ENCODE data around the gene CDH20.

Gene CDH20

GRCh38 chr18:61308004-61308403, 25.2 kb upstream of the CDH20 start:
- no peaks in the 10 kb centered on the region for H3K36me3 ChIP-seq (ENCODE audit: control insufficient read depth in 4 of 4, insufficient read depth in 4 of 4, low read length in 3 of 4)
- H3K4me1 ChIP-seq (ENCODE audit: control extremely low read depth in 1 of 4, control insufficient read depth in 4 of 4, insufficient read depth in 4 of 4, low read length in 3 of 4): no peaks in the 10 kb centered on the region
- no peak overlapping the region for H3K27ac ChIP-seq (ENCODE audit: insufficient read depth in 1 of 2, low read depth in 1 of 2, low read length in 2 of 2, poor library complexity in 1 of 2, severe bottlenecking in 2 of 2)
- ChIA-PET POLR2A (no interaction called here), CTCF (no interaction called here)
- H3K27me3 ChIP-seq (replicated peaks in 2 of 5; ENCODE audit: control insufficient read depth in 4 of 5, insufficient read depth in 5 of 5, low read length in 4 of 5): peaks cover 0 to 2% (median 0%) of the 10 kb centered on the region in 5 experiments
- H3K9me3 ChIP-seq (ENCODE audit: control extremely low read depth in 1 of 5, control insufficient read depth in 4 of 5, insufficient read depth in 2 of 5, low read depth in 1 of 5, low read length in 4 of 5): no peaks in the 10 kb centered on the region
- H3K4me3 ChIP-seq (ENCODE audit: control insufficient read depth in 1 of 7, extremely low read depth in 1 of 7, insufficient read depth in 4 of 7, low read depth in 2 of 7, low read length in 6 of 7): no peak overlapping the region
- DNase-seq: no peak
- WGBS (ENCODE audit: insufficient coverage): no CpG with 5 or more reads among the region's 3 CpGs

DNA sequence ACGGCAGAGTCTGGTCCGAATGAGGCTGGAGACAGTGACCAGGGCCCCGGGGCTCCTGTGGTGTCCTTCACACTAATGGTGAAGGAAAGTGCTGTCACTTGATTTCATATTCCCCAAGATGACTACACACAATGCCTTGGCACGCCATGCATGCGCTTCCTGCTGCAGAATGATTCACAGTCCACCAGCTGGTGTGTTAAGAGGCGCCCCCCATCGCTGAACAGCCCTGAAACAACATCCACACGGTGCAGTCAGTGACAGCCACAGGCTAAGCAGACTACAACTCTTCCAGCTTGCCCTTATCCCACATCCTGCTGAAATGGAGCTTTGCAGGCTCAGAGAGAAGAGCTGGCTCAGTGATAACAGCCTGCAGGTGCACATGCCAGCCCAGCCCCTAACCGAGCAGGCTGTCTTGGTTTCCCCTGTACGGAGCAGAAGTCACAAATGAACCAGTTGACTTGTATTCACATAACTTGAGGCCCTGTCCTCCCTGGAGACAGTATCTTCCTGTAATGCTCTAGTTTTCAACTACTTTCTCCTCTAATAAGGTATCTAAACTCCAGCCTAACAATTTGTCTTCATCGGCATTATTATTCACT, 24.3 kb upstream of the CDH20 start:
- no peaks in the 10 kb centered on the region for H3K36me3 ChIP-seq (ENCODE audit: control insufficient read depth in 4 of 4, insufficient read depth in 4 of 4, low read length in 3 of 4)
- ChIA-PET POLR2A (no interaction called here), CTCF (no interaction called here)
- 82% methylated on average over 10 of the region's 11 CpGs for WGBS (ENCODE audit: insufficient coverage)
- H3K27ac ChIP-seq (ENCODE audit: insufficient read depth in 1 of 2, low read depth in 1 of 2, low read length in 2 of 2, poor library complexity in 1 of 2, severe bottlenecking in 2 of 2): no peak overlapping the region
- H3K9me3 ChIP-seq (ENCODE audit: control extremely low read depth in 1 of 5, control insufficient read depth in 4 of 5, insufficient read depth in 2 of 5, low read depth in 1 of 5, low read length in 4 of 5): no peaks in the 10 kb centered on the region
- no peak overlapping the region for H3K4me3 ChIP-seq (ENCODE audit: control insufficient read depth in 1 of 7, extremely low read depth in 1 of 7, insufficient read depth in 4 of 7, low read depth in 2 of 7, low read length in 6 of 7)
- no peaks in the 10 kb centered on the region for H3K4me1 ChIP-seq (ENCODE audit: control extremely low read depth in 1 of 4, control insufficient read depth in 4 of 4, insufficient read depth in 4 of 4, low read length in 3 of 4)
- peaks cover 0 to 2% (median 0%) of the 10 kb centered on the region in 5 experiments for H3K27me3 ChIP-seq (replicated peaks in 2 of 5; ENCODE audit: control insufficient read depth in 4 of 5, insufficient read depth in 5 of 5, low read length in 4 of 5)
- no peak for DNase-seq

DNA sequence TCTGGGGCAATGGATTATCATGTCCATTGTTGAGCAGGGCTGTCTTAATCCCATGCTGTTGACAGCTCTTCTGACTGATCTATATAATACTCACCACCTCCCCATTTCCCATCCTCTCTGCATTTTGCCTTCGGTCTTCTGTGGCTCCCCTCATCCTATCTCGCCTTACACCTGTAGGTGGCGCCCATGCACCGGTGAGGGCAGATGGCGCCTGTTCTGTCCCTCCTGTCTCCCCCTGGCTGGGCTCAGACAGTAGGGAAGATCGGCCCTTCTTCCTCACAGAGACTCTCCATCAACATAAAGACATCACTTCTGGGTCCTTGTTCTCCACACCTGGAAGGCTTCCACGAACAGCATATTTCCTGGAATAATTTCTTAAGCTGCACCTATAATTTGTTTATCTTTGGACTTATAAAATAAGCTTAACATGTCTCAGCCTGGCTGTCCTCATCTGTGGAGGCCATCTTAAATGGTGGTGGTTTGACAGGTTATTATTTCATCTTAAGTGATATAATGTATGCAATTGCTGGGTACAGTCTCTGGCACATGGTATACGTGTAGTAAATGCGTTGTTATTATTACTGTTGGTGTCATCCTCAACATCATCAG, 10.9 kb upstream of the CDH20 start:
- Histone ChIP-seq H3K36me3 (ENCODE audit: control insufficient read depth in 4 of 4, insufficient read depth in 4 of 4, low read length in 3 of 4) (no peaks in the 10 kb centered on the region), H3K27ac (ENCODE audit: insufficient read depth in 1 of 2, low read depth in 1 of 2, low read length in 2 of 2, poor library complexity in 1 of 2, severe bottlenecking in 2 of 2) (no peak overlapping the region), H3K4me1 (ENCODE audit: control extremely low read depth in 1 of 4, control insufficient read depth in 4 of 4, insufficient read depth in 4 of 4, low read length in 3 of 4) (no peaks in the 10 kb centered on the region), H3K27me3 (replicated peaks in 2 of 5; ENCODE audit: control insufficient read depth in 4 of 5, insufficient read depth in 5 of 5, low read length in 4 of 5) (peaks cover 0 to 5% (median 4%) of the 10 kb centered on the region in 5 experiments), H3K4me3 (ENCODE audit: control insufficient read depth in 1 of 7, extremely low read depth in 1 of 7, insufficient read depth in 4 of 7, low read depth in 2 of 7, low read length in 6 of 7) (no peak overlapping the region), H3K9me3 (ENCODE audit: control extremely low read depth in 1 of 5, control insufficient read depth in 4 of 5, insufficient read depth in 2 of 5, low read depth in 1 of 5, low read length in 4 of 5) (no peaks in the 10 kb centered on the region)
- CTCF ChIA-PET: interaction anchor here (0.9 to 4.3 kb wide), 14 partner anchors 10 to 809 kb away, joined by 3 to 56 read pairs (median 4); no protein-coding TSS in a partner anchor
- POLR2A ChIA-PET: interaction anchor here (1.2 kb wide), 1 partner anchor 186 kb away, joined by 4 read pairs; no protein-coding TSS in a partner anchor
- peak; percentile 22 to 58 (median 45) for DNase-seq
- 3% methylated on average over 6 of the region's 9 CpGs for WGBS (ENCODE audit: insufficient coverage)

- H3K27ac ChIP-seq (ENCODE audit: insufficient read depth in 1 of 2, low read depth in 1 of 2, low read length in 2 of 2, poor library complexity in 1 of 2, severe bottlenecking in 2 of 2): no peak overlapping the region
- no peak overlapping the region for H3K4me3 ChIP-seq (ENCODE audit: control insufficient read depth in 1 of 7, extremely low read depth in 1 of 7, insufficient read depth in 4 of 7, low read depth in 2 of 7, low read length in 6 of 7)
- H3K36me3 ChIP-seq (ENCODE audit: control insufficient read depth in 4 of 4, insufficient read depth in 4 of 4, low read length in 3 of 4): no peaks in the 10 kb centered on the region
- peaks cover 0 to 8% (median 5%) of the 10 kb centered on the region in 5 experiments for H3K27me3 ChIP-seq (replicated peaks in 2 of 5; ENCODE audit: control insufficient read depth in 4 of 5, insufficient read depth in 5 of 5, low read length in 4 of 5)
- DNase-seq: no peak
- CTCF ChIA-PET: no interaction called here
- H3K9me3 ChIP-seq (ENCODE audit: control extremely low read depth in 1 of 5, control insufficient read depth in 4 of 5, insufficient read depth in 2 of 5, low read depth in 1 of 5, low read length in 4 of 5): no peaks in the 10 kb centered on the region
- no CpG with 5 or more reads among the region's 1 CpG for WGBS (ENCODE audit: insufficient coverage)
- no peaks in the 10 kb centered on the region for H3K4me1 ChIP-seq (ENCODE audit: control extremely low read depth in 1 of 4, control insufficient read depth in 4 of 4, insufficient read depth in 4 of 4, low read length in 3 of 4)
- POLR2A ChIA-PET: no interaction called here
These were observed 9.3 kb upstream of the CDH20 start for GRCh38 chr18:61323951-61324350.

DNA sequence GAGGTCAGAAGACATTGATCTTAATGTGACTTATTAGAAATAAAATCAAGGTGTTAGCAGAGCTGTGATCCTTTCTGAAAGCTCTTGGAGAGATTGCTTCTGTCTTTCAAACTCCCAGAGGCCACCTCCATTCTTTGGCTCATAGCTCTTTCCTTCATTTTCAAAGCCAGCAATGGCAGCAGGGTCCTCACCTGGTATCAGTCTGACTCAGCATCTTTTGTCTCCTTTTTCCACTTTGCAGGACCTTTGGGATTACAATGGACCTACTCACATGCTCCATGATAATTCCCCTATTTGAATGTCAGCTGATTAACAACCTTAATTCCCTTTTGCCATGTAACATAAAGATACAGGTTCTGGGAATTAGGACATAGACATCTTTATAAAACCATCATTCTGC, 6.8 kb upstream of the CDH20 start:
- peaks cover 0 to 12% (median 5%) of the 10 kb centered on the region in 5 experiments for H3K27me3 ChIP-seq (replicated peaks in 2 of 5; ENCODE audit: control insufficient read depth in 4 of 5, insufficient read depth in 5 of 5, low read length in 4 of 5)
- H3K27ac ChIP-seq (ENCODE audit: insufficient read depth in 1 of 2, low read depth in 1 of 2, low read length in 2 of 2, poor library complexity in 1 of 2, severe bottlenecking in 2 of 2): no peak overlapping the region
- H3K4me3 ChIP-seq (ENCODE audit: control insufficient read depth in 1 of 7, extremely low read depth in 1 of 7, insufficient read depth in 4 of 7, low read depth in 2 of 7, low read length in 6 of 7): no peak overlapping the region
- H3K36me3 ChIP-seq (ENCODE audit: control insufficient read depth in 4 of 4, insufficient read depth in 4 of 4, low read length in 3 of 4): no peaks in the 10 kb centered on the region
- no peaks in the 10 kb centered on the region for H3K4me1 ChIP-seq (ENCODE audit: control extremely low read depth in 1 of 4, control insufficient read depth in 4 of 4, insufficient read depth in 4 of 4, low read length in 3 of 4)
- CTCF ChIA-PET: interaction anchor here (0.9 to 1.6 kb wide), 2 partner anchors 14 to 803 kb away, joined by 3 to 4 read pairs; no protein-coding TSS in a partner anchor
- POLR2A ChIA-PET: no interaction called here
- H3K9me3 ChIP-seq (ENCODE audit: control extremely low read depth in 1 of 5, control insufficient read depth in 4 of 5, insufficient read depth in 2 of 5, low read depth in 1 of 5, low read length in 4 of 5): no peaks in the 10 kb centered on the region
- no peak for DNase-seq

DNA sequence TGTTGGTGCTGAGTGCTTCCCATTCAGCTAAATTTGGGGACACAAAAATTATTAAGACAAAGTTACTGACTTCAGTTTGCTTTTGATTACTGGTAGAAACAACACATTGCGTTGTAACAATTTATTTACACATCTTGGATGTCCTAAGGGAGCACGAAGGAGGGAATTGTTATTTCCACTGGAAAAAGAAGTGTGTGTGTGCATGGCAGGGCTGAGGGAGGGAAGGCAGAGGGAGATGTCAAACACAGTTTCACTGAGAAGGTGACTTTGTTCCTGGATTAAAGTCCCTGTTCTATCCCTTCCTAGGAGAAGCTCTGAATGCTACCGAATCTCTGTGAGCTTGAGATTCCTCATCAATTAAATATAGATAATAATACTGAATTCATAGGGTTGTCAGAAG, 3.8 kb upstream of the CDH20 start:
- DNase-seq: no peak
- Histone ChIP-seq H3K27ac (ENCODE audit: insufficient read depth in 1 of 2, low read depth in 1 of 2, low read length in 2 of 2, poor library complexity in 1 of 2, severe bottlenecking in 2 of 2) (no peak overlapping the region), H3K4me3 (ENCODE audit: control insufficient read depth in 1 of 7, extremely low read depth in 1 of 7, insufficient read depth in 4 of 7, low read depth in 2 of 7, low read length in 6 of 7) (no peak overlapping the region), H3K9me3 (ENCODE audit: control extremely low read depth in 1 of 5, control insufficient read depth in 4 of 5, insufficient read depth in 2 of 5, low read depth in 1 of 5, low read length in 4 of 5) (no peaks in the 10 kb centered on the region), H3K4me1 (ENCODE audit: control extremely low read depth in 1 of 4, control insufficient read depth in 4 of 4, insufficient read depth in 4 of 4, low read length in 3 of 4) (peaks cover 0 to 9% (median 8%) of the 10 kb centered on the region in 4 experiments), H3K36me3 (ENCODE audit: control insufficient read depth in 4 of 4, insufficient read depth in 4 of 4, low read length in 3 of 4) (no peaks in the 10 kb centered on the region), H3K27me3 (replicated peaks in 2 of 5; ENCODE audit: control insufficient read depth in 4 of 5, insufficient read depth in 5 of 5, low read length in 4 of 5) (peaks cover 9 to 39% (median 12%) of the 10 kb centered on the region in 5 experiments)
- no CpG with 5 or more reads among the region's 3 CpGs for WGBS (ENCODE audit: insufficient coverage)
- POLR2A ChIA-PET: interaction anchor here (0.7 kb wide), 1 partner anchor 129 kb away, joined by 3 read pairs; no protein-coding TSS in a partner anchor
- CTCF ChIA-PET: interaction anchor here (1.3 kb wide), 1 partner anchor 9 kb away, joined by 3 read pairs; no protein-coding TSS in a partner anchor

- Histone ChIP-seq H3K27me3 (replicated peaks in 2 of 5; ENCODE audit: control insufficient read depth in 4 of 5, insufficient read depth in 5 of 5, low read length in 4 of 5) (peaks cover 12 to 55% (median 25%) of the 10 kb centered on the region in 5 experiments), H3K4me1 (ENCODE audit: control extremely low read depth in 1 of 4, control insufficient read depth in 4 of 4, insufficient read depth in 4 of 4, low read length in 3 of 4) (peaks cover 0 to 11% (median 10%) of the 10 kb centered on the region in 4 experiments), H3K27ac (ENCODE audit: insufficient read depth in 1 of 2, low read depth in 1 of 2, low read length in 2 of 2, poor library complexity in 1 of 2, severe bottlenecking in 2 of 2) (no peak overlapping the region), H3K4me3 (ENCODE audit: control insufficient read depth in 1 of 7, extremely low read depth in 1 of 7, insufficient read depth in 4 of 7, low read depth in 2 of 7, low read length in 6 of 7) (no peak overlapping the region), H3K36me3 (ENCODE audit: control insufficient read depth in 4 of 4, insufficient read depth in 4 of 4, low read length in 3 of 4) (no peaks in the 10 kb centered on the region), H3K9me3 (ENCODE audit: control extremely low read depth in 1 of 5, control insufficient read depth in 4 of 5, insufficient read depth in 2 of 5, low read depth in 1 of 5, low read length in 4 of 5) (no peaks in the 10 kb centered on the region)
- CTCF ChIA-PET: no interaction called here
- POLR2A ChIA-PET: no interaction called here
- WGBS (ENCODE audit: insufficient coverage): 100% methylated on average over 1 of the region's 3 CpGs
- DNase-seq: no peak
These were observed 2.2 kb upstream of the CDH20 start for GRCh38 chr18:61331051-61331450.

All from common myeloid progenitor, CD34-positive (primary cell).